HepG2 (cell line): ENCODE data around the gene ETF1. TPM values are rescaled to one million over a fixed set of nuclear protein-coding genes. Genes with fewer than 3 reads are reported as not detected.

Source experiments
- CREB1 ChIP-seq, 2 experiments: fragments of 450-650 bp in 1 of 2; IDR thresholded peaks; 2 replicates each; pipeline ENCODE4 v1.6.1; 2016 to 2017; ENCODE audit warnings: control low read depth in 1 of 2, mild to moderate bottlenecking in 1 of 2, missing compliant biosample characterization in 1 of 2, missing genetic modification characterization in 1 of 2
- DMAP1 ChIP-seq: IDR thresholded peaks from 2 replicates; pipeline ENCODE4 v1.6.1; 2016
- EEA1 ChIP-seq: sonication (generic); formaldehyde crosslinking; IDR thresholded peaks from 2 replicates; pipeline ENCODE4 v1.5.1; 2020; ENCODE audit warnings: mild to moderate bottlenecking, missing genetic modification reagents, borderline replicate concordance
- FOSL2 ChIP-seq: sonication (generic); formaldehyde crosslinking; IDR thresholded peaks from 2 replicates; pipeline ENCODE4 v1.4.0; 2020; ENCODE audit warnings: missing genetic modification reagents
- FOXM1 ChIP-seq: sonication (generic); formaldehyde crosslinking; IDR thresholded peaks from 2 replicates; pipeline ENCODE4 v1.5.0; 2020; ENCODE audit warnings: missing genetic modification reagents
- HDAC2 ChIP-seq: sonication (generic); formaldehyde crosslinking; IDR thresholded peaks from 2 replicates; pipeline ENCODE4 v1.4.0; 2020; ENCODE audit warnings: missing genetic modification reagents
- IKZF4 ChIP-seq: sonication (generic); formaldehyde crosslinking; IDR thresholded peaks from 2 replicates; pipeline ENCODE4 v1.5.1; 2020; ENCODE audit warnings: borderline replicate concordance, mild to moderate bottlenecking, low read depth, missing genetic modification reagents; ENCODE audit errors: not compliant biosample characterization
- MAFG ChIP-seq: sonication (generic); formaldehyde crosslinking; IDR thresholded peaks from 2 replicates; pipeline ENCODE4 v1.5.1; 2020; ENCODE audit warnings: mild to moderate bottlenecking, missing genetic modification reagents
- MAZ ChIP-seq, 2 experiments: sonication (generic) in 1 of 2; formaldehyde crosslinking in 1 of 2; IDR thresholded peaks; 2 replicates each; pipeline versions ENCODE4 v1.5.0 to v1.6.1; 2012 to 2020; ENCODE audit warnings: low read depth in 2 of 2, mild to moderate bottlenecking in 2 of 2, borderline replicate concordance in 1 of 2, improper control_type of control experiment in 1 of 2, low read length in 1 of 2, missing genetic modification reagents in 1 of 2, moderate library complexity in 1 of 2
- MTF1 ChIP-seq: sonication (generic); formaldehyde crosslinking; IDR thresholded peaks from 2 replicates; pipeline ENCODE4 v1.5.0; 2020; ENCODE audit warnings: missing genetic modification reagents
- NR3C1 ChIP-seq: sonication (generic); formaldehyde crosslinking; IDR thresholded peaks from 2 replicates; pipeline ENCODE4 v1.4.0; 2020; ENCODE audit warnings: missing genetic modification reagents
- PAXIP1 ChIP-seq: sonication (generic); formaldehyde crosslinking; conservative IDR thresholded peaks from 2 replicates; pipeline ENCODE4 v1.4.0; 2020; ENCODE audit warnings: mild to moderate bottlenecking, missing genetic modification reagents, moderate library complexity
- XRCC5 ChIP-seq: fragments of 200-400 bp; formaldehyde crosslinking; optimal IDR thresholded peaks from 2 replicates; pipeline ENCODE3; 2017; ENCODE audit warnings: mild to moderate bottlenecking, low read length
- YEATS4 ChIP-seq: sonication (generic); formaldehyde crosslinking; IDR thresholded peaks from 2 replicates; pipeline ENCODE4 v1.4.0; 2020; ENCODE audit warnings: missing genetic modification reagents, borderline replicate concordance
- ZNF430 ChIP-seq: sonication (generic); formaldehyde crosslinking; IDR thresholded peaks from 2 replicates; pipeline ENCODE4 v1.9.0; 2021; ENCODE audit warnings: mild to moderate bottlenecking, missing genetic modification reagents
- ZNF773 ChIP-seq: sonication (generic); formaldehyde crosslinking; IDR thresholded peaks from 2 replicates; pipeline ENCODE4 v1.4.0; 2020; ENCODE audit warnings: missing genetic modification reagents, borderline replicate concordance
- ZSCAN20 ChIP-seq: sonication (generic); formaldehyde crosslinking; IDR thresholded peaks from 2 replicates; pipeline ENCODE4 v1.4.0; 2020; ENCODE audit warnings: missing genetic modification reagents, mild to moderate bottlenecking, borderline replicate concordance
- polyA plus RNA-seq, 8 experiments: library from polyadenylated mRNA; depleted of rRNA in 3 of 8; stranded (reverse) in 7 of 8; unstranded in 1 of 8; fragments of >200 nt; fragmentation: Illumina TruSeq in 4 of 8; extraction: Trizol in 4 of 8; gene quantifications; 2 replicates each; pipeline versions ENCODE4 v1.2.1 to v1.2.3, GENCODE V29; 2011 to 2016; ENCODE audit warnings: low read depth in 4 of 8, missing spikeins in 1 of 8, mixed read lengths in 1 of 8; ENCODE audit not compliant: insufficient read depth in 1 of 8
- total RNA-seq, 5 experiments: library from RNA; depleted of rRNA; stranded (reverse); fragments of >200 nt; fragmentation: Illumina TruSeq; extraction: Trizol; gene quantifications; 2 replicates each; pipeline ENCODE4 v1.2.3, GENCODE V29; 2016; ENCODE audit warnings: low read depth in 1 of 5
- TF ChIP-seq, protein P1 (sequence below): IDR thresholded peaks from 2 replicates; pipeline ENCODE4 v1.6.1; 2012; ENCODE audit warnings: low read length, improper control_type of control experiment
- TF ChIP-seq, protein P2 (sequence below): IDR thresholded peaks from 2 replicates; pipeline ENCODE4 v1.6.1; 2016
- TF ChIP-seq, protein P3 (sequence below): sonication (generic); formaldehyde crosslinking; IDR thresholded peaks from 2 replicates; pipeline ENCODE4 v1.8.0; 2022; ENCODE audit warnings: missing genetic modification reagents, mild to moderate bottlenecking, moderate library complexity, borderline replicate concordance

ETF1 gene
- total and polyA plus RNA-seq, 2 of the 13 experiments (the other 11 are each of a cell fraction or from before 2014, with no cell fraction given) = 52.1 to 184 TPM

DNA sequence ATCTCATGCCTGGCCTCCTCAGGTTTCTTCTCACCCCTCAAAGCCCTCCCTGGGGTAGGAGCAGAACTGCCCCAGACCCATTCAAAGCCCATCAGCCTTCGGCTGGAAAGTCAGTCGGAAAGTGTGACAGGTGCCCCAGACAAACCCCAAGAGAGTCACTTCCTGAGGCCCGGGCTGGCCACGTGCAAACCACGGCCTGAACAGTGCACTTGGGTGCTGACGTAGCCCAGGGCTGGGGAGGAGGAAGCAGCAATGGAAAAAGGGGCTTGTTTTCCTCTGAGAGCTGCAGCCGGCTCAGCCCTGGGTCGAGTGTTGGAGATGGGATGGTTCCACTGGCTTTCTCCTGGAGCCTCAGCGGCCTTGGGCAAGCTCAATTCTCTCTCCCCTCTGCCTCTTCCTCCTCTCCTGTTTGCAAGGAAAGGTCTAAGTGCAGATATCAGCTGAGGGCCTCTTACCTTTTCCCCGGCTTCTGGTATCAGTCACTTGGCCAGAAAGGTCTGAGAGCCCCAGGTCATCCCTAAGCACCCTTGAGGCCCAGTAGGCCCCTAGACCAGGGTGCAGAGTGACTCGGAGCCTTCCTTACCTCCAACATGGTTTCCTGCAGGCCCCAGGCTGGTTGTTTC, 83.6 kb downstream of the ETF1 start (continued):
- TF ChIP-seq, protein P1, sequence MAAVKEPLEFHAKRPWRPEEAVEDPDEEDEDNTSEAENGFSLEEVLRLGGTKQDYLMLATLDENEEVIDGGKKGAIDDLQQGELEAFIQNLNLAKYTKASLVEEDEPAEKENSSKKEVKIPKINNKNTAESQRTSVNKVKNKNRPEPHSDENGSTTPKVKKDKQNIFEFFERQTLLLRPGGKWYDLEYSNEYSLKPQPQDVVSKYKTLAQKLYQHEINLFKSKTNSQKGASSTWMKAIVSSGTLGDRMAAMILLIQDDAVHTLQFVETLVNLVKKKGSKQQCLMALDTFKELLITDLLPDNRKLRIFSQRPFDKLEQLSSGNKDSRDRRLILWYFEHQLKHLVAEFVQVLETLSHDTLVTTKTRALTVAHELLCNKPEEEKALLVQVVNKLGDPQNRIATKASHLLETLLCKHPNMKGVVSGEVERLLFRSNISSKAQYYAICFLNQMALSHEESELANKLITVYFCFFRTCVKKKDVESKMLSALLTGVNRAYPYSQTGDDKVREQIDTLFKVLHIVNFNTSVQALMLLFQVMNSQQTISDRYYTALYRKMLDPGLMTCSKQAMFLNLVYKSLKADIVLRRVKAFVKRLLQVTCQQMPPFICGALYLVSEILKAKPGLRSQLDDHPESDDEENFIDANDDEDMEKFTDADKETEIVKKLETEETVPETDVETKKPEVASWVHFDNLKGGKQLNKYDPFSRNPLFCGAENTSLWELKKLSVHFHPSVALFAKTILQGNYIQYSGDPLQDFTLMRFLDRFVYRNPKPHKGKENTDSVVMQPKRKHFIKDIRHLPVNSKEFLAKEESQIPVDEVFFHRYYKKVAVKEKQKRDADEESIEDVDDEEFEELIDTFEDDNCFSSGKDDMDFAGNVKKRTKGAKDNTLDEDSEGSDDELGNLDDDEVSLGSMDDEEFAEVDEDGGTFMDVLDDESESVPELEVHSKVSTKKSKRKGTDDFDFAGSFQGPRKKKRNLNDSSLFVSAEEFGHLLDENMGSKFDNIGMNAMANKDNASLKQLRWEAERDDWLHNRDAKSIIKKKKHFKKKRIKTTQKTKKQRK = no peak
- TF ChIP-seq NR3C1 (CRISPR knock-in tag) (no peak), YEATS4 (CRISPR knock-in tag) (0 out of 2 replicates have a peak, but pooled peaks have one; percentile 29), ZSCAN20 (CRISPR knock-in tag) (no peak; the same call in 1 of the 2 replicates), ZNF773 (0 out of 2 replicates have a peak, but pooled peaks have one; percentile 64), ZNF430 (CRISPR knock-in tag) (no peak), FOSL2 (CRISPR knock-in tag) (peak; percentile 73), IKZF4 (CRISPR knock-in tag) (no peak), EEA1 (CRISPR knock-in tag) (no peak), MAFG (no peak), PAXIP1 (CRISPR knock-in tag) (0 out of 2 replicates have a peak, but pooled peaks have one; percentile 36), HDAC2 (CRISPR knock-in tag) (peak; percentile 39; the same call in 1 of the 2 replicates), MTF1 (CRISPR knock-in tag) (no peak), CREB1 (IDR thresholded peaks at IDR 0.05) (peak; percentile 55; the same call in 1 of the 2 replicates), CREB1 (CRISPR knock-in tag; IDR thresholded peaks at IDR 0.05) (peak; percentile 72), DMAP1 (CRISPR knock-in tag) (no peak), FOXM1 (CRISPR knock-in tag) (no peak), XRCC5 (no peak), MAZ (IDR thresholded peaks at IDR 0.05; ENCODE audit: borderline replicate concordance, low read depth, low read length) (no peak), MAZ (CRISPR knock-in tag; IDR thresholded peaks at IDR 0.05; ENCODE audit: low read depth) (peak; percentile 62; the same call in 1 of the 2 replicates)
- TF ChIP-seq, protein P2, sequence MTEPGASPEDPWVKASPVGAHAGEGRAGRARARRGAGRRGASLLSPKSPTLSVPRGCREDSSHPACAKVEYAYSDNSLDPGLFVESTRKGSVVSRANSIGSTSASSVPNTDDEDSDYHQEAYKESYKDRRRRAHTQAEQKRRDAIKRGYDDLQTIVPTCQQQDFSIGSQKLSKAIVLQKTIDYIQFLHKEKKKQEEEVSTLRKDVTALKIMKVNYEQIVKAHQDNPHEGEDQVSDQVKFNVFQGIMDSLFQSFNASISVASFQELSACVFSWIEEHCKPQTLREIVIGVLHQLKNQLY (CRISPR knock-in tag) = peak; percentile 96
- TF ChIP-seq, protein P3, sequence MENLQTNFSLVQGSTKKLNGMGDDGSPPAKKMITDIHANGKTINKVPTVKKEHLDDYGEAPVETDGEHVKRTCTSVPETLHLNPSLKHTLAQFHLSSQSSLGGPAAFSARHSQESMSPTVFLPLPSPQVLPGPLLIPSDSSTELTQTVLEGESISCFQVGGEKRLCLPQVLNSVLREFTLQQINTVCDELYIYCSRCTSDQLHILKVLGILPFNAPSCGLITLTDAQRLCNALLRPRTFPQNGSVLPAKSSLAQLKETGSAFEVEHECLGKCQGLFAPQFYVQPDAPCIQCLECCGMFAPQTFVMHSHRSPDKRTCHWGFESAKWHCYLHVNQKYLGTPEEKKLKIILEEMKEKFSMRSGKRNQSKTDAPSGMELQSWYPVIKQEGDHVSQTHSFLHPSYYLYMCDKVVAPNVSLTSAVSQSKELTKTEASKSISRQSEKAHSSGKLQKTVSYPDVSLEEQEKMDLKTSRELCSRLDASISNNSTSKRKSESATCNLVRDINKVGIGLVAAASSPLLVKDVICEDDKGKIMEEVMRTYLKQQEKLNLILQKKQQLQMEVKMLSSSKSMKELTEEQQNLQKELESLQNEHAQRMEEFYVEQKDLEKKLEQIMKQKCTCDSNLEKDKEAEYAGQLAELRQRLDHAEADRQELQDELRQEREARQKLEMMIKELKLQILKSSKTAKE (CRISPR knock-in tag) = no peak
